ENCODE results near the gene TMEM232.

Gene TMEM232

DNA sequence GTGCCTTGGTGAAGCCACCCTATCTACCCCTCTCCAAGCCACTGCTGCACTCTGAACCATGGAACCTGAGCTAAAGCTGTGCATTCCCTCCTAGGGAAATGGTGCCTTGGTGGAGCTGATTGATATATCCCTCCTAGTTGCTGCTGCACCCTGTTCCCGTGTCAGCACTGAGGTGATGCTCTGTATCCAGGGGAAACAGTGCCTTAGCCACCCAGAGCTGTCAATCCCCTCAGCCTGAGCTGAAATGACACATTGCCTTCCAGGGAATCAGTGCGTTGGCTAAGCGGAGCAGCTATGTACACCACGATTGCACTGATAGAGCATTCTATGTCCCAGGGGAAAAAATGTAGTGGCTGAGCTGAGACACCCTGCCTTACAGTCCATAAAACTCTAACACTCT, 257.0 kb downstream of the TMEM232 start:
- TF ChIP-seq CTCF (IDR thresholded peaks at IDR 0.05) = no peak
- no peak overlapping the region for H3K27ac ChIP-seq
- no peak overlapping the region for H3K4me3 ChIP-seq (ENCODE audit: low read depth, low read length)
- no peak overlapping the region for H3K9ac ChIP-seq
- H2AFZ ChIP-seq = no peak overlapping the region
- H3K4me1 ChIP-seq = no peaks in the 10 kb centered on the region
- H3K27me3 ChIP-seq (ENCODE audit: control insufficient read depth, insufficient read depth, low read length) = no peaks in the 10 kb centered on the region
- no peak overlapping the region for H3K4me2 ChIP-seq (ENCODE audit: low read length)
- no peaks in the 10 kb centered on the region for H3K9me3 ChIP-seq (ENCODE audit: control insufficient read depth, low read length)
- no peaks in the 10 kb centered on the region for H3K79me2 ChIP-seq
- no peaks in the 10 kb centered on the region for H3K36me3 ChIP-seq (ENCODE audit: control insufficient read depth, insufficient read depth, low read length)

DNA sequence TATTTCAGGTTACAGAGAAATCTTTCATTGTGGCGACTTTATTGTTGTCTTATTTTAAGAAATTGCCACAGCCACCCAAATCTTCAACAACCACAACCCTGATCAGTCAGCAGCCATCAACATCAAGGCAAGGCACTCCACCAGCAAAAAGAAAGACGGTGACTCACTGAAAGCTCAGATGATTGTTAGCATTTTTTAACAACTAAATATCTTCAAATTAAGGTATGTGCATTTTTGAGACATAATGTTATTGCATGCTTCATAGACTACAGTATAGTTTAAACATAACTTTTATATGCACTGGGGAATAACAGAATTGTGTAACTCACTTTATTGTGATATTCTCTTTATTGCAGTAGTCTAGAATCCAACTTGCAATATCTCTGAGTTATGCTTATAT, 263.4 kb downstream of the TMEM232 start:
- H3K9ac ChIP-seq = no peak overlapping the region
- no peak for TF ChIP-seq CTCF (IDR thresholded peaks at IDR 0.05)
- no peak overlapping the region for H3K4me3 ChIP-seq (ENCODE audit: low read depth, low read length)
- H3K79me2 ChIP-seq = no peaks in the 10 kb centered on the region
- no peak overlapping the region for H2AFZ ChIP-seq
- H3K4me2 ChIP-seq (ENCODE audit: low read length) = no peak overlapping the region
- H3K27me3 ChIP-seq (ENCODE audit: control insufficient read depth, insufficient read depth, low read length) = no peaks in the 10 kb centered on the region
- peaks cover 3% of the 10 kb centered on the region for H3K9me3 ChIP-seq (ENCODE audit: control insufficient read depth, low read length)
- H3K4me1 ChIP-seq = no peaks in the 10 kb centered on the region
- H3K36me3 ChIP-seq (ENCODE audit: control insufficient read depth, insufficient read depth, low read length) = no peaks in the 10 kb centered on the region
- H3K27ac ChIP-seq = no peak overlapping the region

GRCh38 chr5:110460837-110461236, 265.6 kb downstream of the TMEM232 start:
- no peak for TF ChIP-seq CTCF (IDR thresholded peaks at IDR 0.05)
- H3K9ac ChIP-seq = no peak overlapping the region
- peaks cover 3% of the 10 kb centered on the region for H3K9me3 ChIP-seq (ENCODE audit: control insufficient read depth, low read length)
- H2AFZ ChIP-seq = no peak overlapping the region
- H3K27ac ChIP-seq = no peak overlapping the region
- no peak overlapping the region for H3K4me3 ChIP-seq (ENCODE audit: low read depth, low read length)
- H3K79me2 ChIP-seq = no peaks in the 10 kb centered on the region
- no peaks in the 10 kb centered on the region for H3K4me1 ChIP-seq
- no peaks in the 10 kb centered on the region for H3K36me3 ChIP-seq (ENCODE audit: control insufficient read depth, insufficient read depth, low read length)
- no peaks in the 10 kb centered on the region for H3K27me3 ChIP-seq (ENCODE audit: control insufficient read depth, insufficient read depth, low read length)
- H3K4me2 ChIP-seq (ENCODE audit: low read length) = no peak overlapping the region

DNA sequence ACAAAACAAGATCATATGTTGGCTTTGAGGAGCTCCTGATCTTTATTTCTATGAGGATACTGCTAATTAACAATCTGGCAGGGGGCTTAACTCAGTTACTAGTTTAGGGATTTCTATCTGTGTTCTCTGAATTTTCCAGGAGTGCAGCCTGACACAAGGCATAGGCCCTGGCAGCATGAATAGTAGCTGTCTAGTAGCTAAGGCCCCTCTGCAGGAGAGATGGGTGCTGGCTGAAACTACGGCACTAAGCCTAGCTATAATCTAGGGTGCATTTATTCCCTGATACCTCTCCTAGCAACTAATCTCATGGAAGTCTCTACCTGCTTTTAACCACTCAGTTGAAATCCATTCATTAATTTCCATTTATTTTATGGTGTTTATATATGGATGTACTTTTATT, 268.2 kb downstream of the TMEM232 start:
- H3K27me3 ChIP-seq (ENCODE audit: control insufficient read depth, insufficient read depth, low read length) = no peaks in the 10 kb centered on the region
- no peak overlapping the region for H3K4me2 ChIP-seq (ENCODE audit: low read length)
- TF ChIP-seq CTCF (IDR thresholded peaks at IDR 0.05) = no peak
- no peaks in the 10 kb centered on the region for H3K79me2 ChIP-seq
- no peaks in the 10 kb centered on the region for H3K4me1 ChIP-seq
- H3K36me3 ChIP-seq (ENCODE audit: control insufficient read depth, insufficient read depth, low read length) = no peaks in the 10 kb centered on the region
- H3K27ac ChIP-seq = no peak overlapping the region
- no peak overlapping the region for H3K9ac ChIP-seq
- no peak overlapping the region for H3K4me3 ChIP-seq (ENCODE audit: low read depth, low read length)
- H3K9me3 ChIP-seq (ENCODE audit: control insufficient read depth, low read length) = peaks cover 3% of the 10 kb centered on the region
- no peak overlapping the region for H2AFZ ChIP-seq

GRCh38 chr5:110442856-110443255, 283.6 kb downstream of the TMEM232 start:
- H3K36me3 ChIP-seq (ENCODE audit: control insufficient read depth, insufficient read depth, low read length) = no peaks in the 10 kb centered on the region
- H3K79me2 ChIP-seq = no peaks in the 10 kb centered on the region
- H3K27ac ChIP-seq = no peak overlapping the region
- no peak overlapping the region for H2AFZ ChIP-seq
- H3K9me3 ChIP-seq (ENCODE audit: control insufficient read depth, low read length) = peaks cover 3% of the 10 kb centered on the region
- H3K9ac ChIP-seq = no peak overlapping the region
- no peaks in the 10 kb centered on the region for H3K4me1 ChIP-seq
- no peak overlapping the region for H3K4me3 ChIP-seq (ENCODE audit: low read depth, low read length)
- no peak overlapping the region for H3K4me2 ChIP-seq (ENCODE audit: low read length)
- TF ChIP-seq CTCF (IDR thresholded peaks at IDR 0.05) = no peak
- H3K27me3 ChIP-seq (ENCODE audit: control insufficient read depth, insufficient read depth, low read length) = no peaks in the 10 kb centered on the region
